ENCODE measurements around the gene NUF2.
"Not testable (repeated sequence)": the region's sequence is repeated elsewhere in the genome, so short reads cannot be mapped to it uniquely, and the experiment has no call there.

The NUF2 gene

DNA sequence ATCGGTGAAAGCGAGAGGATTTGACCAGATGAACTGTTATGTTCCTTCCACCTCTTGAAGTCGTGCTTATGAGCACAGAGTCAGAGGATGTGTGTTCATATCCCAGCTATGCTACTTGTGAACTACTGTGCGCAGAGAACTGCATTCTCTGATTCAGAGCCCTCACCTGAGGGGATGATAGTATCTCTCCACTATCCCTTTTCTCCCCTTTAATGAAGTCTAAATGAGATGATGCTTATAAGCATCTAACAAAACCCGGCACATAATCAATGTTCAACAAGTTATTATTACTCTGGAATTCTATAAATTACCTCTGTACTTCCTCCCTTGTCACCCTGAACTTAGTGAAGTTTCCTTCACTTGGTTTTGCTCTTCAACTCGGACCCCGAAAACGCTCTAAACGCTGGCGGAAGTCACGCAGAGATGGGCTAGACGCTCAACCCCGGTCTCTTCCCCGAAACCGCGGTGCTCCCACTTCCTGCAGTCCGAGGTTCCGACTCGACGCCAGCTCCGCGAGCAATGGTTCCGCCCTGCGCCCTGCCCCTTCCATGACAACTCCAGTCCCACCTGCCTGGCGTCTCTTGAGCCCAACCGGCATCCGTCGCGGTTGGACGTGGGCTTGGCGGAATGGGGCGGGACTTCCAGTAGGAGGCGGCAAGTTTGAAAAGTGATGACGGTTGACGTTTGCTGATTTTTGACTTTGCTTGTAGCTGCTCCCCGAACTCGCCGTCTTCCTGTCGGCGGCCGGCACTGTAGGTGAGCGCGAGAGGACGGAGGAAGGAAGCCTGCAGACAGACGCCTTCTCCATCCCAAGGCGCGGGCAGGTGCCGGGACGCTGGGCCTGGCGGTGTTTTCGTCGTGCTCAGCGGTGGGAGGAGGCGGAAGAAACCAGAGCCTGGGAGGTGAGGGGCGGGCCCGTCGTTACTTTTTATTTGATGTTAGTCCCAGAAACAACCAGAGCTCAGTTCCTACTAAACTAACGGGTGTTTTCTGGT is at the start of gene NUF2:
Gene NUF2 (plus strand): TSS at position 644 of the 995 bp plus-strand sequence. CDS start 4,098 bp downstream, outside the sequence.
- DNase-seq: peak; percentile 95

- no peak for DNase-seq
Measured at GRCh38 chr1:163273766-163274441, 47.9 kb upstream of the NUF2 start.

GRCh38 chr1:163275222-163275621 is 46.5 kb upstream of the NUF2 start:
- no peak for DNase-seq

DNA sequence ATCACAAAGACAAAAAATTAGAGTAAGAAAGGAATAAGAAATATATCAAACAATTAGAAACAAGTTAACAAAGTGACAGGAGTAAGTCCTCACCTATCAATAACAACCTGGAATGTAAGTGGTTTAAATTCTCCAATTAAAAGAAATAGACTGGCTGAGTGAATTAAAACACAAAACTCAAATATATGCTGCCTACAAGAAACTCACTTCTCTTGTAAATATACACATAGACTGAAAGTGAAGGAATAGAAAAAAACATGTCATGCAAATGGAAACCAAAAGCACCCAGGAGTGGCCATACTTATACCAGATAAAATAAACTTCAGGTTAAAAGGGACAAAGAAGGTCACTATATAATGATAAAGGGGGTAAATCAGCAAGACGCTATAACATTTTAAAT is 43.2 kb upstream of the NUF2 start:
- DNase-seq: no peak

- DNase-seq: not testable (repeated sequence)
Measured at GRCh38 chr1:163284867-163285266, 36.9 kb upstream of the NUF2 start.

DNA sequence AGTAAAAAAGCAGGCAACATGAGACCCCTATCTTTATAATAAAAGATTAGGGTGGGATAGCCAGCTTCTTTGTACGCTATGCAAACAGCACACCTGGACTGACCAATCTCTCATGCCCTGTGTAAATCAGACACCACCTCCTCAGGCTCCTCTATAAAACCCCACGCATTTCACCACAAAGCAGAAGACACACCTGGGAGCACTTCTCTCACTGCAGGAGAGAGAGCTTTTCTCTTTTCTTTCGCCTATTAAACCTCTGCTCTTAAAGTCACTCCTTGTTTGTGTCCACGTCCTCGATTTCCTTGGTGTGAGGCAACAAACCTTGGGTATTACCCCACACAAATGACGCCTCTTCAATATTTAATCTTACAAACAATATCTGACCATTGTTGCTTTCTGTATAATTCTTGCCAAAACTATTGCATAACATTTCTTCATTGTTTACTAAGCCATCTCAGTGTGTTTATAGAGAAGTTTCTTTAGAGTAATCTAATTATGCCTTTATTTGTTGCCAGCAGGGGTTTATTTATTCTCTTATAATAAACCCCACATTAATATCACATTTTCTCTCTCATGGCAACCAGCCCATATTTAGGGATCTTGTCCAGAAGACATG is 31.6 kb upstream of the NUF2 start:
- DNase-seq: peak; percentile 37

DNA sequence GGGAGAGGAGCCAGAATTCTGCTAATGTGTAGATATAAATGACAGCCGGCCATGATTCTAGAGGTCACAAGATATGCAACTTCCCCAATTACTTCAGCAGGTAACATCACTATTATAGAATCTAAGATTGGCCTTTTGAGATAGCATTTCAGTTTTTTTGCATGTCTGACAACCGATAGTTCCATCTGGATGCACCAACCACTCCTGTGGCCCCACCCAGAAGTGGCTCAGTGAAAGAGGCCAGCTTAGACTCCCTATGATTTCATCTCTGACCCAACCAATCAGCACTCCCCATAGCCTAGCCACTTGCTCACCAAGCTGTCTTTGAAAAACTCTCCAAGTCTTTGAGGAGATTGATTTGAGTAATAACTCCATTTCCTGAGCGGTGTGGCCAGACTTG is 30.3 kb upstream of the NUF2 start:
- no peak for DNase-seq

DNA sequence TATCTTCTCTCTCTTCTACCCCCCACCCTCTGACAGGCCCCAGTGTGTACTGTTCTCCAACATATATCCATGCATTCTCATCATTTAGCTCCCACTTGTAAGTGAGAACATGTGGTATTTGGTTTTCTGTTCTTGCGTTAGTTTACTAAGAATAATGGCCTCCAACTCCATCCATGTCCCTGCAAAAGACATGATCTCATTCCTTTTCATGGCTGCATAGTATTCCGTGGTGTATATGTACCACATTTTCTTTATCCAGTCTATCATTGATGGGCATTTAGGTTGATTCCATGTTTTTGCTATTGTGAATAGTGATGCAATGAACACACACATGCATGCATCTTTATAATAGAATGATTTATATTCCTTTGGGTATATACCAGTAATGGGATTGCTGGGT is 29.6 kb upstream of the NUF2 start:
- DNase-seq: not testable (repeated sequence)

GRCh38 chr1:163293497-163293896 is 28.3 kb upstream of the NUF2 start:
- DNase-seq: not testable (repeated sequence)

DNA sequence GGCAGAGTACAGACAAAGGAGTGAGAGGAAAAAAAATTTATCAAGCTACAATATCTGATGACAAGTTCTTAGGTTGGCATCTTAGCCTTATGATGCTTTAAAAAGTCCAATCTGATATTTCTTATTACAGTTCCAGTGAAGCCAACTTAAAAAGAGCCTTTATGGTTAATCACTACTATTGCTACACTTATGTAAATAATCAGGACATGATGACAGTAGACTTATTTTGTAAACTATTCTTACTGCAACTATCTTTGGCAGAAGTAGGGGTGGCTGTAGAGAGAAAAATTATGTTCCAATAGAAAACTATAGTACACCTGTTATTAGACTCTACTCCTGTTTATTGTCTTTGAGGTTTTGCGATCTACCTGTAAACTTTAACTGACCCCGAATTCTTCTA is 25.8 kb upstream of the NUF2 start:
- DNase-seq: no peak

GRCh38 chr1:163296504-163297263 is 25.1 kb upstream of the NUF2 start:
- DNase-seq: no peak

DNA sequence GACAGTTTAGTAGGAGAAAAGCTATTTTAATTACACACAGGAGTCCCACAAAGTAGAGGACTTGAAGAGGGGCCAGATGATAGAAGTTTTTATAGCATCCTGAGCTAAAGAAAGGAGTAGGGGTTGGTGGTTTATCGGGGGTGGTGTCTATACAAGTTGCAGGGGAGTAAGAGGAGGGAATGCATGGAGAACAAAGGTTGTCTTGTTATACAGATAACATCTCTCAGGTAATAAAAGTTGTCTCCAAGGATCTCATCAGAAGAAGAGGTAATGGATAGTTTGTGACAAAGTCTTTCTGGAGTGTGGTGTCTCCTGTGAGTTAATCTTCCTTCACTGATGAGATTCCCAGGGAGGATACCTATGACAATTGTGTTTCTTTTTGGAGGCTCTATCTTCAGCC is 23.4 kb upstream of the NUF2 start:
- peak; percentile 51 for DNase-seq

GRCh38 chr1:163300568-163300967 is 21.2 kb upstream of the NUF2 start:
- peak; percentile 86 for DNase-seq

- no peak for DNase-seq
Measured at GRCh38 chr1:163303561-163303960, 18.2 kb upstream of the NUF2 start.

DNA sequence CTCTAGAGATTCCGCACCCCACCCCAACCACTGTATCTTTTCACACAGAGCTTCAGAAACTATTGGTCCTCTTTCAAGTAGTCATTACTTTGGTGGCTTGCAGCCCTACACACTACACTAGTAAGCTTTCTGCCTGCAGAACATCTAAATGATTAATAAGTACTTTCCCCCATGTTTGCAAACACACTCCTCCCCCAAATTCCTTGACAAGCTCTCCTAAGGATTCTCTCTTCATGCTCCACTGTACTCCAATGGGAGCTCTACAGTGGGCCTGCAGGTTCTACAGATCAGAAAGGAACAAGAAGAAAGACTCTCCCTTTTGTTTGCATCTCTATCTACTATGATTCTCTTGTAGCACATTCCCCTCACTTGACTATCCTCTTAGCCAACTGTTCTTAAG is 16.3 kb upstream of the NUF2 start:
- DNase-seq: no peak

DNA sequence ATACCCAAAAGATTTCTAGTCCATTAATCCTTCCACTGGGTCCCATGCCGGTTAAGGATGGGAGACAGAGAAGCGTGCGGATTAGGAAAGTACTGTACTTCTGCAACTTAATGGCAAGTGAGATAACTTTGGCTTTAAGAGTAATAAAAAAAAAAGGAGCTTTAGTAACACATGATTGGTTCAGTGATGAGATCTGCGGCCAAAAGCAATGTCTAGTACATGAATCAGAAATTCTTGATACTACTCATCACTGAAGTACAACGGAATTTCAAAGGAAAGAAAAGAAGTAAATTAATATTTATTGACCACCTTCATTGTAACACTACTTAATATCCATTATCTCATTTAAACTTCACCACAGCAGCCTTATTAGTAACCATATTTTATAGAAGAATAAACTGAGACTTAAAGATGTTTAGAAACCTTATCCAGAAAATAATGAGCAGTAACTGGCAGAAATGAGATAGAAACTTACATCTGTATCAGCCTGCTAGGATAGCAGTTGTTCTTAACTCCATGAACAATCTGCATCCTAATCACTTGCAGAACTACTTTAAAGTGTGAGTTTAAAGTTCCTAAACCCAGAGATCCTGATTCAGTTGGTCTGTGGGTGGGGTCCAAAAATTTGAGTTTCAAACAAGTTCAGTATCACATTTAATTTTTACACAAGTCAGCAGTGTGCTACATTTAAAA is 14.1 kb upstream of the NUF2 start:
- DNase-seq: no peak

DNA sequence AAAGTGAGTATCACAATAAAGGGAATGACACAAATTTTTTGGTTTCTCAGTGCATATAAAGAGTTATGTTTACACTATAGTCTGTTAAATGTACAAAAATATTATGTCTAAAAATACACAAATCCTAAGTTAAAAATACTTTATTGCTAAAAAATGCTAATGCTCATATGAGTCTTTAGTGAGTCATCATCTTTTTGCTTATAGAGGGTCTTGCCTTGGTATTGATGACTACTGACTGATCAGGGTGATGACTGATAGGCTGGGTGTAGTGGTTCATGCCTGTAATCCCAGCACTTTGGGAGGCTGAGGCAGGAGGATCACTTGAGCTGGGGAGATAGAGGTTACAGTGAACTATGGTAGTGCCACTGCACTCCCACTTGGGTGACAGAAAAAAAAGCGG is 12.9 kb upstream of the NUF2 start:
- no peak for DNase-seq

DNA sequence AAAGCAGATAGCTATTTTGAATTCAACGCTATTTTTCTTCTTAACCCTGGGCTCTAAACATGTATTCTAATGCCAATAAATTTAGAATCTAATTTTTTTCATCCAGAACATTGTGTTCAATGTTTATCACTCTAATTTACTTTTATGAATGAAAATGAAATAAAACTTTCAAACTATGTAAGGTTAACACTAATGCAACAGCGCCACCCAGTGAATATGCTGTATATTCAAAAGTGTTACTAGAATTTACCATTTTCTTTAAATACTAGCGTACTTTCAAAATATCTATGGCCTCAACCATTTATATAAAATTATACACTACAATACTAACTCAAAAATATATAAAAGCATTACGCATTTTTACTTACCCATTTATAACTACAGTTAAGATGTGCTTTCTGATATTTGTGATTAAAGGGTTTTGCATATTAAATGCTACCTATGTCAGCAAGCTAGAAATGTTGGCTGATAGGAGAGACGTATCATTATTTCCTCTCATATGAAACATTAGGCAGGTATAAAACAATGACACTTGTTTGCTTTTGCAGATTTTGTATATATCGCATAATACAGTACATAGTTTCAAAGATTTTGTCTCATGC is 5.9 kb upstream of the NUF2 start:
- DNase-seq: peak; percentile 20

- no peak for DNase-seq
Measured at GRCh38 chr1:163320891-163321290, 863 bp upstream of the NUF2 start.

GRCh38 chr1:163323339-163323738 is 1.6 kb downstream of the NUF2 start:
- not testable (repeated sequence) for DNase-seq

GRCh38 chr1:163331116-163331515 is 9.4 kb downstream of the NUF2 start:
- no peak for DNase-seq

GRCh38 chr1:163335216-163335615 is 13.5 kb downstream of the NUF2 start:
- DNase-seq: no peak

Data from DMS79 treated with DMSO at 0.1 percent for 48 hours (cell line).